RWPE1 (cell line): ENCODE results near the gene SCP2.
A peak's percentile ranks its signal among the peaks of the same experiment; 100 is the strongest.

Experiments
- CTCF ChIA-PET: fragments of 350-600 bp; sonication (Branson Sonifier 250); formaldehyde crosslinking; extraction: SDS; loops from one replicate; lab custom pipeline; 2021; lab: Yijun Ruan, JAX
- POLR2A ChIA-PET: fragments of 400-600 bp; formaldehyde crosslinking; extraction: SDS; loops from one replicate; lab custom pipeline; 2020; ENCODE audit warnings: antibody characterized with exemption; ENCODE audit not compliant: low non-redundant PET; lab: Yijun Ruan, JAX
- DNase-seq: peaks from one replicate; pipeline ENCODE4 v3.0.0; 2012; ENCODE audit warnings: low spot score
- H3K27ac ChIP-seq: fragments of 450-650 bp; 2 replicates; pipeline ENCODE4 v1.5.1; 2017
- CTCF ChIP-seq: fragments of 450-650 bp; conservative IDR thresholded peaks from 2 replicates; pipeline ENCODE4 v1.5.1; 2017; ENCODE audit warnings: low read depth, mild to moderate bottlenecking

The SCP2 gene

GRCh38 chr1:53061123-53061858 lies 134.2 kb downstream of the SCP2 start:
- no peak for DNase-seq
- ChIA-PET CTCF (interaction anchor here (0.6 kb wide), 2 partner anchors 8 to 805 kb away, joined by 3 to 4 read pairs; no protein-coding TSS in a partner anchor), POLR2A (no interaction called here)
- TF ChIP-seq CTCF: no peak
- H3K27ac ChIP-seq: no peak overlapping the region

GRCh38 chr1:53061859-53062707 lies 135.0 kb downstream of the SCP2 start, which contains the start of gene PODN:
Gene PODN, plus strand, starts transcription at chr1:53062213. Its CDS starts 7,643 bp downstream, at chr1:53069856.
- no peak within 1 kb of the TSS for H3K27ac ChIP-seq
- peak; percentile 9 for DNase-seq
- ChIA-PET CTCF (no interaction called here), POLR2A (no interaction called here)
- TF ChIP-seq CTCF: no peak

- ChIA-PET CTCF (no interaction called here), POLR2A (no interaction called here)
- H3K27ac ChIP-seq: no peak overlapping the region
- no peak for DNase-seq
- no peak for TF ChIP-seq CTCF
Measured at GRCh38 chr1:53062708-53063591, 135.9 kb downstream of the SCP2 start.

- POLR2A ChIA-PET: no interaction called here
Measured at GRCh38 chr1:53063744-53064515, 136.9 kb downstream of the SCP2 start.

GRCh38 chr1:53065391-53065790 lies 138.3 kb downstream of the SCP2 start:
- DNase-seq: no peak
- ChIA-PET CTCF (no interaction called here), POLR2A (no interaction called here)
- TF ChIP-seq CTCF: no peak
- H3K27ac ChIP-seq: no peak overlapping the region

More at GRCh38 chr1:53063744-53064515, 136.9 kb downstream of the SCP2 start:
- no peak overlapping the region for H3K27ac ChIP-seq
- no peak for TF ChIP-seq CTCF
- DNase-seq: no peak
- CTCF ChIA-PET: interaction anchor here (0.6 kb wide), 1 partner anchor 129 kb away, joined by 3 read pairs; no protein-coding TSS in a partner anchor
